ENCODE results near the gene ACHE. TPM values are rescaled to one million over a fixed set of nuclear protein-coding genes. Genes with fewer than 3 reads are reported as not detected.
A peak's percentile ranks its signal among the peaks of the same experiment; 100 is the strongest.

The ACHE gene
- total RNA-seq, 1 experiment from 2014 or later, result not detected

DNA sequence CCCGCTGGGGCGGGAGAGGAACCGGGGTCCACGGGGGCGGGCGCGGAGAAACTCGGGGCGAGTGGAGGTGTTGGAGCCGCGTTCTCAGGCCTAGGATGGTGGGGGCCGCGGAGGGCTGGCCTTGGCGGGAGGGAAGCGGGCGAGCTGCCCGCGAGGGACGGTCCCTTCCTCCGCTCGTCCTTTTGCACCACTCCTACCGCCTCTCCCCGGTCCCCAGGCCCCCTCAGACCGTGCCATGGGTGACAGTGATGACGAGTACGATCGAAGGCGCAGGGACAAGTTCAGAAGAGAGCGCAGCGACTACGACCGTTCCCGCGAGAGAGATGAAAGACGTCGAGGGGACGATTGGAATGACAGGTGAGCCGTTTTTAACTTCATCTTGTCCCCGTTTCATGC lies 20.3 kb downstream of the ACHE start:
- Histone ChIP-seq H3K27me3 (no peaks in the 10 kb centered on the region), H3K4me3 (peak overlapping the region; percentile 83), H3K36me3 (peaks cover 38% of the 10 kb centered on the region), H3K9me3 (no peaks in the 10 kb centered on the region)
- DNase-seq, result no peak

GRCh38 chr7:100874577-100875355 lies 20.9 kb downstream of the ACHE start, which contains the start of gene SRRT:
TSS of gene SRRT (plus strand) at chr7:100875103. CDS start at chr7:100875591, 488 bp downstream.
- peaks cover 38% of the 10 kb centered on the region for H3K36me3 ChIP-seq
- H3K27me3 ChIP-seq, result no peaks in the 10 kb centered on the region
- H3K4me3 ChIP-seq, result peak within 1 kb of the TSS; percentile 83

GRCh38 chr7:100874300-100874576 lies 21.4 kb downstream of the ACHE start:
- H3K9me3 ChIP-seq, result no peaks in the 10 kb centered on the region
- no peaks in the 10 kb centered on the region for H3K27me3 ChIP-seq
- H3K4me3 ChIP-seq, result peak overlapping the region; percentile 83
- H3K36me3 ChIP-seq, result peaks cover 36% of the 10 kb centered on the region
- DNase-seq, result no peak

More at GRCh38 chr7:100874577-100875355, 20.9 kb downstream of the ACHE start, which contains the start of gene SRRT:
- no peaks in the 10 kb centered on the region for H3K9me3 ChIP-seq
- peak; percentile 93 for DNase-seq

- Histone ChIP-seq H3K9me3 (no peaks in the 10 kb centered on the region), H3K36me3 (peaks cover 34% of the 10 kb centered on the region), H3K4me3 (peak overlapping the region; percentile 83), H3K27me3 (no peaks in the 10 kb centered on the region)
- DNase-seq, result no peak
Measured at GRCh38 chr7:100873599-100874299, 21.9 kb downstream of the ACHE start.

DNA sequence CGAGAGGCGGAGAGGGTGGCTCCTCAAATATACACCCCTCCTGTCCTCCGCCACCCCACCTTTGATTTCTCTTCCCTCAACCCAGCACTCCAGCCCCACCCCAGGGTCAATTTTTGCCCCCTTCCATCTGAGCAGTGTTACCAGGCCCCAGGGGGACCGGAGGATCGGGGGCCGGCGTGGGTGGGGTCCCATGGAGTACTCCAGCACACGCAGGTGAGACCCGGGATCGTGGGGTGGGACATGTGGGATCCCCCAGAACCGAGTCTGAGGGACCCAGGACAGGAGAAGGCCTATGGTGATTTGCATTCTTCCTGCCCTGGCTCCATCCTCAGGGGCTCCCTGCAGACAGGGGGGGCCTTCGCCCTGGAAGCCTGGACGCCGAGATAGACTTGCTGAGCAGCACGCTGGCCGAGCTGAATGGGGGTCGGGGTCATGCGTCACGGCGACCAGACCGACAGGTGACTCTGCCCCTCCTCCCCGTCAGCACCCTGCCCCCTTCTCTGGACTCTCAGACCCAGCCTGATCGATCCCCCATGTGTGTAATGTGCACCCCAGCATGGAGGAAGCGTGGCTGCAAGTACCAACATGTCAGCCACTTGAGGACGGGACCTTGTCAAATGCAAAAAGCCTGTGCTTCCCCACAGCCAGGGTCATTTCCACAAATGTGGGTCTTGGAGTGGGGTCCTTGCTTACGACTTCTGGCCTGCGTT lies 27.8 kb downstream of the ACHE start:
- peaks cover 15% of the 10 kb centered on the region for H3K36me3 ChIP-seq
- H3K9me3 ChIP-seq, result no peaks in the 10 kb centered on the region
- no peaks in the 10 kb centered on the region for H3K27me3 ChIP-seq
- peak overlapping the region; percentile 75 for H3K4me3 ChIP-seq
- no peak for DNase-seq

DNA sequence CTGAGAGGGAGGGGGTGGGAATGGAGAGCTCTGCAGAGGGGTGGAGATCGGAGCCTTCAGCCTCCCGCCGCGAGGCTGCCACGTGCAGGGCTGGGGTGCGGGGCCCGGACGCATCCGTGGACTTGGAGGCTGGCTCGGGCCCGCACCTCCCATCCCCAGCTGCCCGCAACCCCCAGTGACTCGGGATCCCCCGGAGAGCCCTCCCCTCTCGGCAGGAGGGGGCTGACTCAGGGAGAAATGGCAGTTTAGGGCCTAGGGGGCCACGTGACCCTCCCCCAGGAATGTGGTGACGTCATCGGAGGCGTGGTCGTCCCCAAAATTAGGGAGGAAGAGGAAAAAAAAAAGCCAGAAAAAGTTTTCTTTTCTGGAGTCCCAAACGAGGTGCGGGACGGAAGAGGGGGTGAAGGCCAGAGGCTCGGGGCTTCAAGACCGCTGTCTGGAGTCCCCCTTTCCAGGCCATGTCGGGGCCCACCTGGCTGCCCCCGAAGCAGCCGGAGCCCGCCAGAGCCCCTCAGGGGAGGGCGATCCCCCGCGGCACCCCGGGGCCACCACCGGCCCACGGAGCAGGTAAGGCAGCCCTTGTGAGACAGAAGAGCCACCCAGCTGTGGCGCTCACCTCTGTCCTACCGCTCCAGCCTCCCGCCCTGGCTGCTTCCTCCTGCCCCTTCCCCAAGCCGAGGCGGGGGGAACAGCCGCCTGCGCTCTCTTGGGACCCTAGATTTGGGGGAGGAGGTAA lies 28.5 kb downstream of the ACHE start, which contains the start of gene TRIP6:
TRIP6 (plus strand) TSS at position 348 of the 736 bp plus-strand sequence; CDS start at position 459, 111 bp downstream.
- Histone ChIP-seq H3K36me3 (peaks cover 13% of the 10 kb centered on the region), H3K27me3 (no peaks in the 10 kb centered on the region), H3K9me3 (no peaks in the 10 kb centered on the region), H3K4me3 (peak within 1 kb of the TSS; percentile 75)
- DNase-seq, result peak; percentile 96

DNA sequence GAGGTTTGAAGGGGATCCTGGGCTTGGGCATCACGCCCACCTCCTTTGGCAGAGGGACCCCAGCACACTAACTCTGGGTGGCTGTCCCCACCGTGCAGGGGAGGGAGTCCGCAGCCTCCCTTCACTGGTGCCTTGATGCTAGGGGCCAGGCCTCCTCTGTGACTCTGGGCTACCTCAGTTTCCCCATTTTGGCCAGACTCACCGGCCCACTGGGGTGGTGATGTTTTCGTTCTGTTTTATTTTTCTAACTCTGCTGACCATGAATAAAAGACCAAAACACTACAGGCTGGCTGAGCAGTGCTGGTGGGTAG lies 29.0 kb downstream of the ACHE start:
- no peak for DNase-seq
- Histone ChIP-seq H3K27me3 (no peaks in the 10 kb centered on the region), H3K36me3 (peaks cover 12% of the 10 kb centered on the region), H3K9me3 (no peaks in the 10 kb centered on the region), H3K4me3 (peak overlapping the region; percentile 75)

DNA sequence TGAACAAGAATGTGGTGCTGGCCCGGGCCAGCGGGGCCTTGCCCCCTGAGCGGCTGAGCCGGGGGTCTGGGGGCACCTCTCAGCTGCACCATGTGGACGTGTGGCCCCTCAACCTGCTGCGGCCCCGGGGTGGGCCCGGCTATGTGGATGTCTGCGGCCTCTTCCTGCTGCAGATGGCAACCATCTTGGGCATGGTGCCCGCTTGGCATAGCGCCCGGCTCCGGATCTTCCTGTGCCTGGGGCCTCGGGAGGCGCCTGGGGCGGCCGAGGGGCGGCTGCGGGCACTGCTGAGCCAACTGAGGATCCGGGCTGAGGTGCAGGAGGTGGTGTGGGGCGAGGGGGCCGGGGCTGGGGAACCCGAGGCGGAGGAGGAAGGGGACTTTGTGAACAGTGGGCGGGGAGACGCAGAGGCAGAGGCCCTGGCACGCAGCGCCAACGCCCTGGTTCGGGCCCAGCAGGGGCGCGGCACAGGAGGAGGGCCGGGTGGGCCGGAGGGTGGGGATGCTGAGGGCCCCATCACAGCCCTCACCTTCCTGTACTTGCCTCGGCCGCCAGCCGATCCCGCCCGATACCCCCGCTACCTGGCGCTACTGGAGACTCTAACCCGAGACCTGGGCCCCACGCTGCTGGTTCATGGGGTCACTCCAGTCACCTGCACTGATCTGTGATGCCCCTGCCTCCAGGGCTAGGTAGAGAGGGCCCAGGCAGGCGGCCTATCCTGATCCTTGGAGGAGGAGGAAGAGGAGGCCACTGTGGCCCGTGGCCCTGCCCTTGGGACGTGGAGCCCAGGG lies 29.6 kb downstream of the ACHE start:
- Histone ChIP-seq H3K9me3 (no peaks in the 10 kb centered on the region), H3K36me3 (peaks cover 10% of the 10 kb centered on the region), H3K4me3 (peak overlapping the region; percentile 75), H3K27me3 (no peaks in the 10 kb centered on the region)
- peak; percentile 89 for DNase-seq

- peak; percentile 23 for DNase-seq
- H3K9me3 ChIP-seq, result no peaks in the 10 kb centered on the region
- H3K27me3 ChIP-seq, result no peaks in the 10 kb centered on the region
- H3K36me3 ChIP-seq, result peaks cover 9% of the 10 kb centered on the region
- H3K4me3 ChIP-seq, result no peak overlapping the region
Measured at GRCh38 chr7:100865372-100865911, 30.2 kb downstream of the ACHE start.

- Histone ChIP-seq H3K9me3 (no peaks in the 10 kb centered on the region), H3K27me3 (no peaks in the 10 kb centered on the region), H3K4me3 (no peak overlapping the region), H3K36me3 (peaks cover 9% of the 10 kb centered on the region)
- no peak for DNase-seq
Measured at GRCh38 chr7:100864263-100864845, 31.3 kb downstream of the ACHE start.

GRCh38 chr7:100863406-100863950 lies 32.2 kb downstream of the ACHE start:
- no peaks in the 10 kb centered on the region for H3K27me3 ChIP-seq
- no peak for DNase-seq
- no peaks in the 10 kb centered on the region for H3K9me3 ChIP-seq
- peaks cover 4% of the 10 kb centered on the region for H3K36me3 ChIP-seq
- H3K4me3 ChIP-seq, result no peak overlapping the region

GRCh38 chr7:100861616-100861985 lies 34.1 kb downstream of the ACHE start:
- DNase-seq, result no peak
- Histone ChIP-seq H3K36me3 (no peaks in the 10 kb centered on the region), H3K9me3 (no peaks in the 10 kb centered on the region), H3K27me3 (no peaks in the 10 kb centered on the region), H3K4me3 (no peak overlapping the region)

DNA sequence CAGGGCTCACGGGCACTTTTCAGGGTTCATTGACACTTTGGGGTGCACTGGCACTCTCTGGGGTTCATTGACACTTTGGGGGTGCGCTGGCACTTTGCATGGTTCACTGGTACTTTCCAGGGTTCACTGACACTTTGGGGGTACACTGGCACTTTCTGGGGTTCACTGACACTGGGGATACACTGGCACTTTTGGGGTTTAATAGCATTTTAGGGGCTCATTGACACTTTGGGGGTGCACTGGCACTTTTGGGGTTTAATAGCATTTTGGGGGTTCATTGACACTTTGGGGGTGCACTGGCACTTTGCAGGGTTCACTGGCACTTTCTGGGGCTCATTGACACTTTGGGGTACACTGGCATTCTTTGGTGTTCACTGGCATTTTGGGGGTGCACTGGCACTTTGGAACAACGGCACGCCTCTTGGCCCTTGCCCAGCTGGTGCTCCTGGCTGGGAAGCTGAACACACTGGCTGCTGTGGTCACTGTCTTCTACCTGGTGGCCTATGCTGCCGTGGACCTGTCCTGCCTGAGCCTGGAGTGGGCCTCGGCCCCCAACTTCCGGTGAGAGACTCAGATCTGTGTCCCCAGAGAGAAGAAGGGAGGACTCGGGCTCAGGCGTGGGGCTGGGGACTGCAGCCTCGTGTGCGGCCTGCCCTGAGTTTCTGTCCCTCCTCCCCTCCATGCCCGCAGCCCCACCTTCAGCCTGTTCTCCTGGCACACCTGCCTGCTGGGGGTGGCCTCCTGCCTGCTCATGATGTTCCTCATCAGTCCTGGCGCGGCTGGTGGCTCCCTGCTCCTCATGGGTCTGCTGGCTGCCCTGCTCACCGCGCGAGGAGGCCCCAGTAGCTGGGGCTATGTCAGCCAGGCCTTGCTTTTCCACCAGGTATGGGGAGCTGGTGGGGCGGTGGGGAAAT lies 34.7 kb downstream of the ACHE start:
- H3K4me3 ChIP-seq, result no peak overlapping the region

GRCh38 chr7:100859856-100860255 lies 35.8 kb downstream of the ACHE start:
- H3K4me3 ChIP-seq, result no peak overlapping the region
- H3K36me3 ChIP-seq, result no peaks in the 10 kb centered on the region
- no peaks in the 10 kb centered on the region for H3K9me3 ChIP-seq
- no peaks in the 10 kb centered on the region for H3K27me3 ChIP-seq
- DNase-seq, result no peak

More for the DNA sequence above, 34.7 kb downstream of the ACHE start:
- no peaks in the 10 kb centered on the region for H3K27me3 ChIP-seq
- no peaks in the 10 kb centered on the region for H3K36me3 ChIP-seq
- DNase-seq, result no peak
- H3K9me3 ChIP-seq, result no peaks in the 10 kb centered on the region
